IPS-20b (cell line): ENCODE results near the gene ELOVL4.

Source experiments
- H3K27ac ChIP-seq: one replicate; pipeline ENCODE4 v1.5.1; 2013; ENCODE audit warnings: low read length
- H3K27me3 ChIP-seq: 2 replicates; pipeline ENCODE4 v1.6.1; 2013; ENCODE audit warnings: mild to moderate bottlenecking, low read length, inconsistent platforms; ENCODE audit not compliant: insufficient read depth
- H3K36me3 ChIP-seq: 2 replicates; pipeline ENCODE4 v1.6.1; 2013; ENCODE audit warnings: low read depth, mild to moderate bottlenecking, inconsistent platforms, low read length, moderate library complexity; ENCODE audit not compliant: insufficient read depth
- H3K4me1 ChIP-seq: 2 replicates; pipeline ENCODE4 v1.6.1; 2013; ENCODE audit warnings: mild to moderate bottlenecking, control low read depth, inconsistent platforms, low read length, moderate library complexity; ENCODE audit not compliant: insufficient read depth
- H3K4me3 ChIP-seq: 2 replicates; pipeline ENCODE4 v1.5.1; 2013; ENCODE audit warnings: mild to moderate bottlenecking, low read length, inconsistent platforms
- H3K9ac ChIP-seq: 2 replicates; pipeline ENCODE4 v1.6.1; 2013; ENCODE audit warnings: low read depth, mild to moderate bottlenecking, inconsistent platforms, low read length, moderate library complexity
- H3K9me3 ChIP-seq: 2 replicates; pipeline ENCODE4 v1.6.1; 2013; ENCODE audit warnings: mild to moderate bottlenecking, low read depth, low read length, inconsistent platforms; ENCODE audit not compliant: insufficient read depth

Gene ELOVL4

GRCh38 chr6:79909517-79909916 is 37.8 kb downstream of the ELOVL4 start:
- Histone ChIP-seq H3K27ac (no peak overlapping the region), H3K9ac (no peak overlapping the region), H3K9me3 (no peaks in the 10 kb centered on the region), H3K4me1 (no peaks in the 10 kb centered on the region), H3K36me3 (no peaks in the 10 kb centered on the region), H3K27me3 (no peaks in the 10 kb centered on the region), H3K4me3 (no peak overlapping the region)

DNA sequence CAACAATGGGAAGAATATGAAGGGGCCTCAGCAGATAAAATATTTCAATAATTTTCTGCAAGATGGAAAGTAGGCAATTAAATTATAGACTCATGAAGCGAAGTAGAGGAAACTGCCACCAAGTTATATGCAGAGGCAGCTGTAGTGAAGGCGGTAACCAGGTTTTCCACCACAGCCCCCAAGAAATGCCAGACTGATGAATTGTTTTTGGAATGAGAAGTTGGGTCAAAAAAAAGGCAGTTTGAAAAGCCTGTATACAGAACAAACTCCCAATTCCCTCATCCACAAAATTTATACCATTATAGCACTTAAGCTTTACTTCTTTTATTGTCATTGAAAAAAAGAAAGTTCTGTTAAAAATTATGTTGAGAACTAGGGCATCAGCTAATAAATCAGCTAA is 45.3 kb downstream of the ELOVL4 start:
- Histone ChIP-seq H3K36me3 (no peaks in the 10 kb centered on the region), H3K4me3 (no peak overlapping the region), H3K9ac (no peak overlapping the region), H3K4me1 (no peaks in the 10 kb centered on the region), H3K9me3 (no peaks in the 10 kb centered on the region), H3K27me3 (no peaks in the 10 kb centered on the region), H3K27ac (no peak overlapping the region)

GRCh38 chr6:79898076-79898475 is 49.3 kb downstream of the ELOVL4 start:
- no peaks in the 10 kb centered on the region for H3K36me3 ChIP-seq
- H3K4me1 ChIP-seq: no peaks in the 10 kb centered on the region
- H3K9me3 ChIP-seq: no peaks in the 10 kb centered on the region
- no peaks in the 10 kb centered on the region for H3K27me3 ChIP-seq
- H3K4me3 ChIP-seq: no peak overlapping the region
- no peak overlapping the region for H3K9ac ChIP-seq
- H3K27ac ChIP-seq: no peak overlapping the region

GRCh38 chr6:79896075-79896449 is 51.3 kb downstream of the ELOVL4 start:
- Histone ChIP-seq H3K27ac (no peak overlapping the region), H3K4me3 (no peak overlapping the region), H3K36me3 (no peaks in the 10 kb centered on the region), H3K9ac (no peak overlapping the region), H3K9me3 (no peaks in the 10 kb centered on the region), H3K27me3 (no peaks in the 10 kb centered on the region), H3K4me1 (no peaks in the 10 kb centered on the region)

DNA sequence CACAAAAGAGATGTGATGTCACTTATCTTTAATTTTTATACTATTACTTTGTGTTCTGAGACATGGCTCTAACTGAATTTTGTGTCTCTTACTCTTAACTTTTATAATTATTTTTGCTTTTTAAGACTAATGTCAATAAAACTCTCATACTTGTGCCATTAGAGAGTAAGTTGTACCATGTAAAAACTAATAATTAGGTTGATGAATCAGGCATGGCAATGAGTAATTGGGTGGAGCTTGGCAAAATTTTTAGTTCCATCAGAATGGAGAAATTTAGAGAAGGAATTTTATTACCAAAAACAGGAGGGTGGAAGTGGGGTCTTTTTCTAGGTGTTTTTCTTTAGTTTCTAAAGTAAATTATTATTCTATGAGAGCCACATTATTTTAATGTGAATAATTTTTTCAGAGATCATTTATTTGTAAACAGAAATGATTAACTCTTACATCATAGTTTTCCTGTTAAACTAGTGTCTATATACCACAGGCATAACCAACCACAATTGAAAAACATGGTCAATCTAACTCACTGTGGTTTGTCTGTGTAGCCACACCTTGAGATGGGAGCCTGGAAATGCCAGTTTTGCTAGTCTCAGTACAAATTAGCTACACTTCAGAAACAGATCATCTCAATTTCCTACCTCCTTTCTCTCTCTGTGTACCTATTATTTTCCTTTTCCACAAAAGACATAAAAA is 51.8 kb downstream of the ELOVL4 start:
- Histone ChIP-seq H3K4me3 (no peak overlapping the region), H3K9ac (no peak overlapping the region), H3K9me3 (no peaks in the 10 kb centered on the region), H3K4me1 (no peaks in the 10 kb centered on the region), H3K27me3 (no peaks in the 10 kb centered on the region), H3K36me3 (no peaks in the 10 kb centered on the region), H3K27ac (no peak overlapping the region)

DNA sequence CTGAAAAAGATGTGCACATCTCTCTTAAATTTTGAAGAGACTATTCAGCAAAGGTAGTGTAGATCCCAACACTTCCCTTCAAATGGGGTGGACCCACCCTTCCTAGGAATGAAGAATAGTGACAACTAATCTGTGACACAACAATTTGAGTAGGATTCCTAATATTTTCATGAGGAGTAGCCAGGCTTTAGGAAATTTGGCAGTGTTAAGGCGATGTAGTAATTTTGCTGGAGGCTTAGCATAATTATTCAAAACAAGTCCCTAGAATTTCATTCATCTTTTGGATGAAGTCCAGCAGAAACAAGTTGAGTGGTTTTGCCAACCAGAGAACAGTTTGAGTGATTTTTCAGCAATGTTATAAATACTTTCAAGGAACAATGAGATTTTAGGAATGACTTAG is 52.4 kb downstream of the ELOVL4 start:
- no peak overlapping the region for H3K27ac ChIP-seq
- H3K4me1 ChIP-seq: no peaks in the 10 kb centered on the region
- no peak overlapping the region for H3K9ac ChIP-seq
- H3K4me3 ChIP-seq: no peak overlapping the region
- H3K9me3 ChIP-seq: no peaks in the 10 kb centered on the region
- no peaks in the 10 kb centered on the region for H3K27me3 ChIP-seq
- no peaks in the 10 kb centered on the region for H3K36me3 ChIP-seq

GRCh38 chr6:79888587-79888986 is 58.8 kb downstream of the ELOVL4 start:
- H3K9me3 ChIP-seq: no peaks in the 10 kb centered on the region
- H3K4me1 ChIP-seq: no peaks in the 10 kb centered on the region
- H3K4me3 ChIP-seq: no peak overlapping the region
- no peaks in the 10 kb centered on the region for H3K36me3 ChIP-seq
- no peak overlapping the region for H3K27ac ChIP-seq
- H3K9ac ChIP-seq: no peak overlapping the region
- no peaks in the 10 kb centered on the region for H3K27me3 ChIP-seq

GRCh38 chr6:79878142-79878748 is 69.1 kb downstream of the ELOVL4 start:
- Histone ChIP-seq H3K4me1 (no peaks in the 10 kb centered on the region), H3K36me3 (no peaks in the 10 kb centered on the region)

DNA sequence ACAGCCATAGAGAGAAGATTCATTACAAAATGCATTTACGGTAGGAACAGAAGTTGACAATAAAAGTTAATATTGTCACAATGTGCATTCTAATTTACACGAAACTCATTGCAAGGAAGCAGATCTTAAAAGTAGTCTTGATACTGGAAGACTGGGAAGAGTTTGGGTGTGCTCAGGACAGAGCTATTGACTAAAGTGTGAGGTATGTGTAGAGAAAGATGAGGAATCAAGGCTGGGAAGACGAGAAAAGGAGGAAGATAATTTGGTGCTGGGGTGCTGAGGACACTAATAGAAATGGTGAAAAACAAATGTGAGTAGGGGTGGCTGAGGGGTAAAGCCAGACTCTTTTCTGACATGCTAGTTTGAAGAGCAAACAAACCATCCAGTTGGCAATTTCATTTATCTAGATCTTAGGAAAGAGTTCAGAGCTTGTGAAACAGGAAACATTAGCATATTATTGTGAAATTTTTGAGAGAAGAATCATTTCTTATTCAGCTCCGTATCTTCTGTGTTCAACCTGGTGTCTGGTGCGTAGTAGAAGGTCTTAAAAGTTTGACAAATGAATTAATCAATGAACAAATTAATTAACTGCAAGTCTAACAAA is 72.7 kb downstream of the ELOVL4 start:
- H3K9me3 ChIP-seq: no peaks in the 10 kb centered on the region
- no peak overlapping the region for H3K4me3 ChIP-seq
- no peaks in the 10 kb centered on the region for H3K36me3 ChIP-seq
- H3K4me1 ChIP-seq: no peaks in the 10 kb centered on the region
- H3K27ac ChIP-seq: no peak overlapping the region
- H3K9ac ChIP-seq: no peak overlapping the region
- H3K27me3 ChIP-seq: no peaks in the 10 kb centered on the region

More at GRCh38 chr6:79878142-79878748, 69.1 kb downstream of the ELOVL4 start:
- no peak overlapping the region for H3K4me3 ChIP-seq
- H3K27ac ChIP-seq: no peak overlapping the region
- no peak overlapping the region for H3K9ac ChIP-seq
- no peaks in the 10 kb centered on the region for H3K9me3 ChIP-seq
- no peaks in the 10 kb centered on the region for H3K27me3 ChIP-seq

DNA sequence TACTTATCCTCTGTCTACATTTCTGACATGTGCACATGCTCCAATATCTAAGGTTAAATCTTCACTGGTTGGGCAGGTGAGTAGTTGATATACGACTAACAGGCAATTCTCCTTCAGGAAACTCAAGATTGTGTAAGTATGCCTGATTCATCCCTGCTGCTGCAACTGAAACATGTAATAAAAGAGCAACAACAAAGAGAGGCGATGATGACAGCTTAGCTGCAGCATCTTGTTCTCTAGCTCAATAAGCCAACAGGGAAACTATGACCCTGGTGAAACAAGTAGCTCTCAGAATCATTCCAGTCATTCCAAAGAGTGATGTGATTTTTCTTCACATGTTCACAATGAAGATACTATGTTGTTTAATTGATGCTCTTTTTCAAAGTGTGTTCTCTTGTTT is 74.4 kb downstream of the ELOVL4 start:
- H3K27me3 ChIP-seq: no peaks in the 10 kb centered on the region
- H3K36me3 ChIP-seq: no peaks in the 10 kb centered on the region
- H3K4me3 ChIP-seq: no peak overlapping the region
- no peak overlapping the region for H3K27ac ChIP-seq
- H3K4me1 ChIP-seq: peaks cover 3% of the 10 kb centered on the region; the same call in 1 of the 2 replicates
- no peaks in the 10 kb centered on the region for H3K9me3 ChIP-seq
- no peak overlapping the region for H3K9ac ChIP-seq

DNA sequence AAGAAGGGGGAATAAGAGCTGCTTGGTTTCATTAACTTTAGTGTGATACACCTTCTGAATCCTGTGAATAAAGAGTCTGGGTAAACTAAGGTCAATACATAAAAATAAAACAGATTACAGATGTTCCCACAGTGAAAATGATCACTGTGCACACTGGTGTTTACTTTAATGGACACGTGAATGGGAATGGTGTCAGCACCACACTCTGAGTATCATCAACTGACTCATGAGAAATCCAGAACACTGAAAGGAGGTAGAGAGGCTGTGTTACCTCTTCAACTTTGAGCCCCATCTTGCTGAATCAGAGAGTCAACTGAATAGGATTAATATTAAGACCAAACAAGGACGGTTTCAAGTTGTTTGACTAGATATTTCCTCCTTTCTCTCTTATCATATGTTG is 75.0 kb downstream of the ELOVL4 start:
- H3K4me3 ChIP-seq: no peak overlapping the region
- H3K9me3 ChIP-seq: no peaks in the 10 kb centered on the region
- peaks cover 3% of the 10 kb centered on the region; the same call in 1 of the 2 replicates for H3K4me1 ChIP-seq
- no peaks in the 10 kb centered on the region for H3K27me3 ChIP-seq
- H3K9ac ChIP-seq: no peak overlapping the region
- H3K36me3 ChIP-seq: no peaks in the 10 kb centered on the region
- H3K27ac ChIP-seq: no peak overlapping the region

GRCh38 chr6:79869600-79870084 is 77.7 kb downstream of the ELOVL4 start:
- Histone ChIP-seq H3K4me3 (peak overlapping the region; percentile 34), H3K9me3 (no peaks in the 10 kb centered on the region), H3K27ac (no peak overlapping the region), H3K27me3 (no peaks in the 10 kb centered on the region), H3K4me1 (peaks cover 3% of the 10 kb centered on the region; the same call in 1 of the 2 replicates), H3K9ac (no peak overlapping the region), H3K36me3 (no peaks in the 10 kb centered on the region)
